DMS 273 (cell line): ENCODE results near the gene CPXM1.
"Not testable (repeated sequence)": the region's sequence is repeated elsewhere in the genome, so short reads cannot be mapped to it uniquely, and the experiment has no call there.

ENCODE experiments used
- DNase-seq: peaks from one replicate; lab custom pipeline; 2025; ENCODE audit not compliant: unreplicated experiment; lab: John Stamatoyannopoulos, UW

CPXM1 gene

GRCh38 chr20:2822073-2822472 lies 21.6 kb upstream of the CPXM1 start:
- DNase-seq = no peak

DNA sequence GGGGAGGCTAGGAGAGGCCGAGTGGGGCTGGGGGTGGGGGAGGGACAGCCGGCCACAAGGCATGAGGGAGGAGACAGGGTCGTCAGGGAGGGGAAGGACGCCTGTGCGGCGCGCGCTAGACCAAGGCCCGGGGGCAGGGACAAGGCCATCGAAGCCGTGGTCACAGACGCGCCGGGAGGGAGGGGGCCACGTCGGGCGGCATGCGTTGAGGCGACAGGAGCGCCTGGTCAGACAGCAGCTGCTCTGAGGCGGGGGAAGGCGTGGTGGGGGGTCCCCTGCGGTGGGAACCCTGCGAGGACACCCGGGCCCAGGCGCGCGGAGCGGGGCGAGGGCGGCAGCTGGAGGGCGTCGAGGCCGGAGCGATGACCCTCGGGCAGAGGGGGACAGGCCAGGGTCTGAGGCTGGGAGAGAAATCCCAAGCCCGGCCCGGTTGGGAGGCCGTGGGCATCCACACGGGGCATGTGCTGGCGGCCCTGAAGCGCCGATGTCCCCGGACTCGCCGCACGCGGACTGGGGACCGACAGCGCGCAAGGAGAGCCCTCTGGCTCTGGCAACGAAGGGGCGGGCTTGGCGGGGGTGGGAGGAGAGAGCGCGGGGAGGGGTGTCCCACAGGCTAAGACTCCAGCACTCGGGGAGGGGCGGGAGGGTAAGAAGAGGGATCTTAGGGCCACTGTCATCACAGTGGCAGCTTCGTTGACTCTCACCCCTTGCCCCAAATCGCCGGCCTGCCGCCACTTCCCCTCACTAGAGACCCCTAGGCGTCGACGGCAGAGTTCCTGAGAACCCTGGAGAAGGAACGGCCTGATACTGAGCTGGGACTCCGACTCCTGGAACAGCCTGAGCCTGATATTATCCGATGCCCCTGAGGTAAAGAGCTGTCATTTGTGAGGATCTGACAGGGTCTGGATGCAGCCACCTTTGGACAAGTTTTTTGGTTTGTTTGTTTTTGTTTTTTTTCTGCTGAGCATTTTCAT lies 20.8 kb upstream of the CPXM1 start:
- no peak for DNase-seq

DNA sequence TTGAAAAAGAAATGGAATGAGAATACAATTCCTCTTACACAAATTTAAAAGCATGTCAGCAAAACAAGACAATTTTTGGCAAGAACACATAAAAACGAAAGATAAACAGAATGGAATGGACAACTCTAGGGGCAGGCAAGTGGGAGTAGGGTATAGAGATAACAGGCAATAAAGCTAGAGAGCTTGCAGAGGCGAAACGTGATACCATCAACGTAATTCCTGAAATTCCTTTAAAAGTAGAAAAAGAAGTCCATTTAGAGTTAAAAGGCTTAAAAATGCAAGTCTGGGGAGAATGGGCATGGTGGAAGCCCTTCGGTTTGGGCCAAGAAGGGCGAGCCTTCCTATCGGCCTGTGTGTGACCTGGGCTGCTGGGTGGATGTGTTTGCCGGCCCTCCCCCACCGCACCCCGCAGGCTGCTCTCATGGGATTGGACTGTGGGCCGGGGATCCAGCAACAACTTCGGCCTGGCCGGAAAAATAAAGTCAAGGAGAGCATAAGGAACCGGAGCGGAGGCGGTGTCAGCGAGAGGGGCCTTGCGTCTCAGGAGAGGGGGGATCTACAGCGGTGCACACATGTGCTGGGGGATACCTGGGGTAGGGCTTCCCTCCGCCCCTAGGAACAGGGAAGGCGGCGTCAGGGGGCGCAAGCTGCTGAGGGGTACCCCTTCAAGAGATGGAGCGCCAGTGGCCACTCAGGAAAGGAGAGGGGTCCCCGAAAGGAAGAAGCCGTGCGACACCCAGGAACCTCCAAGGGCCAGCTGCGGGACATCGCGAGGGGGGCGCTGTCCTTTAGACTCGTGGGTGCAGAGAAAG lies 19.9 kb upstream of the CPXM1 start:
- DNase-seq = no peak

GRCh38 chr20:2817891-2818595 lies 17.6 kb upstream of the CPXM1 start:
- DNase-seq = no peak

DNA sequence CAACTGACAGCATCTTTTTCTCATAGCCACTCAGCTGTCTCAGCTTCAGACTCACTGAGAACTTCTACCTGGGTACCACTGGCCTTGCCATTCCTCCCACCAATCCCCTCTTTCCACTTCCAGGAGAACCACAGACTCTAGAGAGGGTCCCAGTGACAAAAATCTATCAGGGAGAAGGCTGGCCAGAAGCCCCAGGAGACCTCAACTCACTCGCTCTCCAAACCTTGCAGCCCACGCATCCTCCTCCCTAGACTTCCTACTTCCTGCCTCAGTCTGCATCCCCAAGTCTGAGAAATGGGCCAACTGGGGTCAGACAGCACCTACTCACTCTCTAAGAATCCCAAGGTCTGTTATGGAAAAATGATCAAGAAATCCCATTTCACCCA lies 16.9 kb upstream of the CPXM1 start:
- no peak for DNase-seq

DNA sequence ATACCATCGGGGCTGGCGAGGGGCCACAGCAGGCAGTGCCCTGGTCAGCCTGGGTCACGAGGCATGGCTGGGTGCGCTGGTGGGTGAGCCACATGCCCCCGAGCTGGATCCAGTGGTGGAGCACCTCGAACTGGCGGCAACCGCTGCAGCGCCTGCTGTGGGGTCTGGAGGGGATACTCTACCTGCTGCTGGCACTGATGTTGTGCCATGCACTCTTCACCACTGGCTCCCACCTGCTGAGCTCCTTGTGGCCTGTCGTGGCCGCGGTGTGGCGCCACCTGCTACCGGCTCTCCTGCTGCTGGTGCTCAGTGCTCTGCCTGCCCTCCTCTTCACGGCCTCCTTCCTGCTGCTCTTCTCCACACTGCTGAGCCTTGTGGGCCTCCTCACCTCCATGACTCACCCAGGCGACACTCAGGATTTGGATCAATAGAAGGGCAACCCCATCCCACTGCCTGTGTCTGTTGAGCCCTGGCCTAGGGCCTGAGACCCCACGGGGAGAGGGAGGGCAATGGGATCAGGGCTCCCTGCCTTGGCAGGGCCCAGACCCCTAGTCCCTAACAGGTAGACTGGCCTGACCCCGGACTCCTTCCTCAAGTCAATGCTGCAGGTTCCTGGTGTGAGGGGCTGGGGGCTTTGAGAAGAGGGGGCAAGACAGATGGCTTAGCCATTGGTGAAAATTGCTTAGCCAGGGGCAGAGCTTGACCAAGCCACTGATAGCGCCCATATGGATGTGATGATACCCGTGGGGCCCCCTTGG lies 16.3 kb upstream of the CPXM1 start:
- peak; percentile 29 for DNase-seq

DNA sequence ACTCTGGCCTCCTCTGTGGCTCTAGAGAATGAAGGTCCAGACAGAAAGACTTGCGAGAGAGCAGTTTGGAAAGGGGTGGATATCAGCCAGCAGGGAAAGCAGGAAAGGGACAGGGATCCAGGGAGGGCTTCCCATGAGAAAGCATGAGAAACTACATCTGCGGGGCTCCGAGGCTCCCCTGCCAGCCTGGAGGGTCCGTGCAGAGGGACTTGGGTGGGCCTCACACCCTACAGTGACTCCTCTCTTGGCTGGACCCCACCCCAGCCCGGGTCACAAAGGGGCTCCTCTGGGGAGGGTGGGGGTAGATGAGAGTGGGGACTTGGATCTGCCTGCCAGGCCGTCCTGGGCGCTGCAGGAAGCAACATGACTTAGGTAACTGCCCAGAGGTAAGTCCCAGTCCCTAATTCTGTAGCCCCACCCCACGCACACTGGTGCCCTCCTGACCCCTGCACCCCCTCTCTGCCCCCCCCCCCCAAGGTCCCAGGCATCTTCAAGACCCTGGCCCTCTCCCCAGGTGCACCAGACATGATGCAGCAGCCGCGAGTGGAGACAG lies 15.7 kb upstream of the CPXM1 start, which contains the start of gene TMEM239:
Gene TMEM239, plus strand, starts transcription at position 335 of the 553 bp plus-strand sequence. Its CDS starts 191 bp downstream, at position 526.
- DNase-seq = no peak

DNA sequence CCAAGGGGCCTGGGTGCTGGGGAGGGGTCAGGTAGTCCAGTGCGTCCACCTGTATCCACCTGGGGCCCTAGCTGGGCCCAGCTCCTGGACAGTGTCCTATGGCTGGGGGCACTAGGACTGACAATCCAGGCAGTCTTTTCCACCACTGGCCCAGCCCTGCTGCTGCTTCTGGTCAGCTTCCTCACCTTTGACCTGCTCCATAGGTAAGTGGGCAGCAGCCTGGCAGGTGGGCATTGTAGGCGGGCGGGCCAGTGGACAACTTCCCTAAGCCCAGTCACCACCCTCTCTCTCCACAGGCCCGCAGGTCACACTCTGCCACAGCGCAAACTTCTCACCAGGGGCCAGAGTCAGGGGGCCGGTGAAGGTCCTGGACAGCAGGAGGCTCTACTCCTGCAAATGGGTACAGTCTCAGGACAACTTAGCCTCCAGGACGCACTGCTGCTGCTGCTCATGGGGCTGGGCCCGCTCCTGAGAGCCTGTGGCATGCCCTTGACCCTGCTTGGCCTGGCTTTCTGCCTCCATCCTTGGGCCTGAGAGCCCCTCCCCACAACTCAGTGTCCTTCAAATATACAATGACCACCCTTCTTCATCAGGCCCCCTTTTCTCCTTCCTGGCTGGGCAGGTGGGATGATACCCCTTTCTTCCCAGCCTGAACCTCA lies 14.9 kb upstream of the CPXM1 start:
- no peak for DNase-seq

DNA sequence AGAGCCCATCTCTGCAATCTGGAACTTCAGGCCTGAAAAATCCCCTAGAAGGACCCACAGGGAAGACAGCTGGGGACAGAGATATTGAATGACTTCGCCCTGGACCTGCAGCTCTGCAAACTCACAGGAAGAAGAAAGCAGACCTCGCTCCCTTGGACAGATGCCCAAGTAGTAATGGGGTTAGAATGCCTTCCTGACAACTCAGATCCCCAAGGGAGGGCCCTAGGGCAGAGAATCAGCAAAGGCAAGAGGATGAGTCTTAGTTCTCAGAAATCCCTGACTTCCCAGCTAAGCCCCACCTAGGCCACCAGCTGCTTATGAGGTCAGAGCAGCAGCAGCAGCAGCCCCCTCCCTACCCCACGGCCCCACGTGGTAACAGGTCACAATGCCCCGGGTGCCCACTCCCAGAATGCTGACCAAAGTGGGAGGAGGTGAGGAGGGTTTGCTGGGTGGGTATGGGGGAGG lies 14.2 kb upstream of the CPXM1 start, which contains the start of gene C20orf141:
Gene C20orf141, plus strand, starts transcription at position 401 of the 465 bp plus-strand sequence. CDS start 198 bp downstream, outside the sequence.
- peak; percentile 82 for DNase-seq

DNA sequence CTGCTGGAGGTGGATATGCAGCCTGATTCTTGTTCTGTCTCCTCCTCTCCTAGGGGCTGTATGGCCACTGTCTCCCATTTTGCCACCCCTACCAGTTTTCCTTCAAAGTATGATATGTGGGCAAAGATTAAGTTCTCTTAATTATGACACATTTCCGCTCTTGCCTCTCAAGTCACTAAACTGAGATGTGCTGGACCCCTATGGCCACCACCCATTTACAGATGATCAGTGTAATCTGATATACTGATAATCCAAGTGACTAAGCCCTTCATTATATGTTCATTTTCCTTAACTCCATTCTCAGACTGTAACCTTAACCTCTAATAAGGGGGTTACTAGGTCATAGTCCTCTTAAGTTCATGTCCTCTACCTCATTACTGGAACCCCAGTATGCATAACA lies 13.6 kb upstream of the CPXM1 start:
- DNase-seq = no peak

GRCh38 chr20:2812189-2812588 lies 11.8 kb upstream of the CPXM1 start:
- no peak for DNase-seq

DNA sequence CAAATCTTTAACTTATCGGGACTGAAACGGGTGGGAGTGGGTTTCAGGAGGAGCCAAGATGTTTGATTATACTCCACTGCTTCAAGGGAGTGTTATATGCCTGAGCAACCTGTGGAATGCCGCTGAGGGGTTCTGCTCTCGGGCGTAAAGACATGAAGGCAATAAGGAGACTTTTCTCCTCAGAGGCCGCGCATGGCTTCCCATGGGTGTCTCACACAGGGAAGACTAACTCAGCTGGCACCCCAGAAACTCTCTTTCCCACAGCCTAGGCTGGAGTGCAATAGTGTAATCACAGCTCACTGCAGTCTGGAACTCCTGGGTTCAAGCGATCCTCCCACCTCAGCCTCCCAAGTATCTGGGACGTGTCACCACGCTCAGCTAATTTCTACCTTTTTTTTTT lies 9.3 kb upstream of the CPXM1 start:
- no peak for DNase-seq

DNA sequence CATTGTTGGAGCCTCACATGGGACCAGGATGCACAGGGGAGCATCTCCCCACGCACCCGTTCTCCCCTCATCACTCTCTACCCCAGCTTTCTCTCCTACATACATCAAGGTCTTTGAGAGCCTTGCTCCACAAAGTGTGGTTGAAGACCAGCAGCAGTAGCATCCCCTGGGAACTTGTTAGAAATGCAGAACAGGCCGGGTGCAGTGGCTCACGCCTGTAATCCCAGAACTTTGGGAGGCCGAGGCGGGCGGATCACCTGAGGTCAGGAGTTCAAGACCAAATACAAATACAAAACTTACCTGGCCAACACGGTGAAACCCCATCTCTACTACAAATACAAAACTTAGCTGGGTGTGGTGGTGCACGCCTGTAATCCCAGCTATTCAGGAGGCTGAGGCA lies 7.5 kb upstream of the CPXM1 start:
- DNase-seq = not testable (repeated sequence)

GRCh38 chr20:2807019-2807418 lies 6.6 kb upstream of the CPXM1 start:
- no peak for DNase-seq

GRCh38 chr20:2806351-2806701 lies 5.9 kb upstream of the CPXM1 start:
- no peak for DNase-seq

GRCh38 chr20:2805689-2806350 lies 5.4 kb upstream of the CPXM1 start:
- peak; percentile 63 for DNase-seq

GRCh38 chr20:2804852-2805688 lies 4.6 kb upstream of the CPXM1 start:
- peak; percentile 14 for DNase-seq
